ENCODE results near the gene MRAP2. TPM values are rescaled to one million over a fixed set of nuclear protein-coding genes. Genes with fewer than 3 reads are reported as not detected.
"Not testable (repeated sequence)": the region's sequence is repeated elsewhere in the genome, so short reads cannot be mapped to it uniquely, and the experiment has no call there.

Gene MRAP2
- total RNA-seq, 4 donors from 2014 or later = 2.2 to 7.6 (median 4.4) TPM

DNA sequence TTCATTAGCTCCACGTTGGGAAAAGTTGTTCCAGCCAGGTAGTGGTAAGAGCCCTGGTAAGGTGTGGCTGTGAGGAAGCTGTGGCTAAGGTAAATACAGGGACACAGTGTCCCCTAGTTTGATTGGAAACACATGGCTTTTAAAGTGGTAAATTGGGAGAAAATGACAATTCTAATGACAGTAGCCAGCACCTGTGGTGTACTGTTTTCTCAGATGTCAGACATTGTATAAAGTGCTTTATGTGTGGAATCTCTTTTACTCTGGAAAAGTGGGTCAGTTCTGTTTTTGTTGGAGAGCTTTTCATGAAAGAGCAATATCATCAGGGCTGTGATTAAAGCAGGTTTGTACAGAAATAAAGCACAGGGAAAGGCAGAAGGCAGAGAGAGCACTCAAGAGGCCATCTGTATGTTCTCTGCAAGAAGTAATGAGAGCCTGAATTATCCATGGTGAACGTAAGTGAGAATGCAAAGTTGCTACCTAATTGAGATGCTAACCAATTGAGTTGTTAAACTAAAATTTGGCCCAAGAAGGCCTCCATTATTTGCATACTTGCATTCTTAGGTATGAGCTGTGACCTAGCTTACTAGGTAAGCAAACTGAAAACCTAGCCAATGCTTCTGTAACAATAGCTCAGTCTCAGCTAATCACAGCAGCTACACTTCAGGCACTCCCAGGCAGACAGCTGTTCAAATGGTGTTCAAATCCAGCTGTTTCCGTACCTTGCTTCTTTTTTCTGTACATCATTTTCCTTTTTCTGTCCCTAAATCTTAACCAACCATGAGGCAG lies 28.2 kb downstream of the MRAP2 start:
- Histone ChIP-seq H3K27me3 (no peaks in the 10 kb centered on the region), H3K4me1 (peaks cover 0 to 10% (median 0%) of the 10 kb centered on the region in 4 donors), H3K27ac (no peak overlapping the region), H3K9me3 (no peaks in the 10 kb centered on the region), H3K36me3 (no peaks in the 10 kb centered on the region), H3K4me3 (no peak overlapping the region)
- TF ChIP-seq POLR2A (IDR thresholded peaks at IDR 0.05) (no peak), EP300 (IDR thresholded peaks at IDR 0.05) (no peak)
- TF ChIP-seq, protein P1, sequence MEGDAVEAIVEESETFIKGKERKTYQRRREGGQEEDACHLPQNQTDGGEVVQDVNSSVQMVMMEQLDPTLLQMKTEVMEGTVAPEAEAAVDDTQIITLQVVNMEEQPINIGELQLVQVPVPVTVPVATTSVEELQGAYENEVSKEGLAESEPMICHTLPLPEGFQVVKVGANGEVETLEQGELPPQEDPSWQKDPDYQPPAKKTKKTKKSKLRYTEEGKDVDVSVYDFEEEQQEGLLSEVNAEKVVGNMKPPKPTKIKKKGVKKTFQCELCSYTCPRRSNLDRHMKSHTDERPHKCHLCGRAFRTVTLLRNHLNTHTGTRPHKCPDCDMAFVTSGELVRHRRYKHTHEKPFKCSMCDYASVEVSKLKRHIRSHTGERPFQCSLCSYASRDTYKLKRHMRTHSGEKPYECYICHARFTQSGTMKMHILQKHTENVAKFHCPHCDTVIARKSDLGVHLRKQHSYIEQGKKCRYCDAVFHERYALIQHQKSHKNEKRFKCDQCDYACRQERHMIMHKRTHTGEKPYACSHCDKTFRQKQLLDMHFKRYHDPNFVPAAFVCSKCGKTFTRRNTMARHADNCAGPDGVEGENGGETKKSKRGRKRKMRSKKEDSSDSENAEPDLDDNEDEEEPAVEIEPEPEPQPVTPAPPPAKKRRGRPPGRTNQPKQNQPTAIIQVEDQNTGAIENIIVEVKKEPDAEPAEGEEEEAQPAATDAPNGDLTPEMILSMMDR (IDR thresholded peaks at IDR 0.05) = no peak
- 62 to 64% methylated on average over 3 of the region's 3 CpGs for WGBS, 2 donors
- DNase-seq (ENCODE audit: low spot score in 2 of 2) = no peak

DNA sequence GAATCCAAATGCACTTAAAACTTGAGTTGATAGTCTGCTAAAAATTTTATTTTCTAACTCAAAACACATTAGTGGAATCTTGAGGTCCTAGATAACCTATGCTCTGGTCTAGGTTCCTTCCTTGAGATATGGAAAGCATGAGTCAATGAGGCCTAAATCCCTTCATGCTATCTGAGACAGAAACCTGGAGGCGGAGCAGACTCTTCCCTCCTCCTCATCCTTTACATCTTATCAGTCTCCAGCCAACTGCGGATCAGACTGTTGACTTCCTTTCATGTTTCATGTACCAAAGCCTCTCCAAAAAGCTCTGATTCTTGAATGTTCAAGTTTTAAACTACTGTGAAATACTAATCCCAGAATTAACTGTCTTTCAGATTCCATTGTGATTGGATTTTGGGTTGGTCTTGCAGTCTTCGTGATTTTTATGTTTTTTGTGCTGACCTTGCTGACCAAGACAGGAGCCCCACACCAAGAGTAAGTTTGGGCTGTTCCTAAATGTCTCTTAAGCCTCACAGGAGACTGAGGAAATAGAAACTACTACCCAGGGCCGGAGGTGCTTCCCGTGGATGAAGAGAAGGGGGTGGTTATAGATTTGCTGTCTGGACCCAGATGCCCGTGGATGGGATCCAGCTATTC lies 29.1 kb downstream of the MRAP2 start:
- Histone ChIP-seq H3K4me1 (peaks cover 0 to 6% (median 0%) of the 10 kb centered on the region in 4 donors), H3K27ac (no peak overlapping the region), H3K36me3 (no peaks in the 10 kb centered on the region), H3K4me3 (no peak overlapping the region), H3K9me3 (no peaks in the 10 kb centered on the region), H3K27me3 (no peaks in the 10 kb centered on the region)
- DNase-seq (ENCODE audit: low spot score in 2 of 2) = no peak
- TF ChIP-seq, protein P1 (IDR thresholded peaks at IDR 0.05) = no peak
- TF ChIP-seq EP300 (IDR thresholded peaks at IDR 0.05) = no peak
- WGBS, 2 donors = 76 to 81% methylated on average over 6 of the region's 6 CpGs

DNA sequence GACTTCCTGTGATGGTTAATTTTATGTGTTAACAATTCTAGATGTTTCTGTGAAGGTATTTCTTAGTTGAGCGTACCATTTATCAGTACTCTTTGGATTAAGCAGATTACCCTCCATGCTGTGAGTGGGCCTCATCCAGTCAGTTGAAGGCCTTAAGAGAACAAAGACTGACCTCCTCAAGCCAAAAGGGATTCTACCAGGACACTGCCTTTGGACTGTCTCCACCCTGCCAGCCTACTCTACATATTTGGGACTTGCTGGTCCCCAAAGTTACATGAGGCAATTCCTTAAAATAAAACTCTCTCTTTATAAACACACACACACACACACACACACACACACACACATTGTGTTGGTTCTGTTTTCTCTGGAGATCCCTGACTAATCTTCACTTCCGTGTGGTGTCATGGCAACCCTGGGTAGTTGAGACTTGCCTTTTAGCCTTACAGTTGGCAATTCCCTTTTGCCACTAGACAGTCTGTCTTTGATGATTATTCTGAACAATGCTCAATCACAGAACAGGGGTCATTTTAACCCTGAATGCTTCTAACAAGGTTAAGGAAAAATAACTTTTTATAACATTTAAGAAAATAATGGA lies 32.2 kb downstream of the MRAP2 start:
- TF ChIP-seq, protein P1 (IDR thresholded peaks at IDR 0.05) = no peak
- no peak for TF ChIP-seq POLR2A (IDR thresholded peaks at IDR 0.05)
- H3K9me3 ChIP-seq = peaks cover 0 to 5% (median 0%) of the 10 kb centered on the region in 4 donors
- DNase-seq (ENCODE audit: low spot score in 2 of 2) = no peak
- no peaks in the 10 kb centered on the region for H3K27me3 ChIP-seq
- H3K4me1 ChIP-seq = peaks cover 0 to 4% (median 0%) of the 10 kb centered on the region in 4 donors
- H3K27ac ChIP-seq = no peak overlapping the region
- H3K4me3 ChIP-seq = no peak overlapping the region
- WGBS, 2 donors = 39 to 53% methylated on average over 2 of the region's 2 CpGs
- no peaks in the 10 kb centered on the region for H3K36me3 ChIP-seq

DNA sequence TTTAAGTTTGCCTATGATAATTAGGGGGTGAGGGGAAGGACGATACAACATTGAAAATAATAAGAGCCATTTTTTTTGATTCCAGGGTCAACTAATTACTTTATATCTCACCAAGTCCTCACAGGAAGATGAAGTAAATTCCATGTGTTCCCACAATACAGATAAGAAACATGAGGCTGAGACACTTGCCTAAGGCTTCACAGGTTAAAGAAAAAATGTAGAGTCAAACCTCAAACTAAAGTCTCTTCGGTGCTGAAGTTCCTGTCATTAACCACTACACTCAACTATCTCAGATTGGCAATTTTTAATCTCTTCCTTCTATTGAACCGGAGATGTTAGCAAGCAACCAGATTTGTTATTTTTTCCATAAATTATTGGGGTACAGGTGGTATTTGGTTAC lies 33.0 kb downstream of the MRAP2 start:
- TF ChIP-seq POLR2A (IDR thresholded peaks at IDR 0.05) = no peak
- TF ChIP-seq, protein P1 (IDR thresholded peaks at IDR 0.05) = no peak
- no peak for TF ChIP-seq EP300 (IDR thresholded peaks at IDR 0.05)
- Histone ChIP-seq H3K9me3 (peaks cover 0 to 10% (median 0%) of the 10 kb centered on the region in 4 donors), H3K27ac (no peak overlapping the region), H3K4me3 (no peak overlapping the region), H3K4me1 (peaks cover 0 to 4% (median 0%) of the 10 kb centered on the region in 4 donors), H3K36me3 (no peaks in the 10 kb centered on the region), H3K27me3 (no peaks in the 10 kb centered on the region)
- 80 to 88% methylated on average over 3 of the region's 3 CpGs for WGBS, 2 donors
- no peak for DNase-seq (ENCODE audit: low spot score in 2 of 2)

DNA sequence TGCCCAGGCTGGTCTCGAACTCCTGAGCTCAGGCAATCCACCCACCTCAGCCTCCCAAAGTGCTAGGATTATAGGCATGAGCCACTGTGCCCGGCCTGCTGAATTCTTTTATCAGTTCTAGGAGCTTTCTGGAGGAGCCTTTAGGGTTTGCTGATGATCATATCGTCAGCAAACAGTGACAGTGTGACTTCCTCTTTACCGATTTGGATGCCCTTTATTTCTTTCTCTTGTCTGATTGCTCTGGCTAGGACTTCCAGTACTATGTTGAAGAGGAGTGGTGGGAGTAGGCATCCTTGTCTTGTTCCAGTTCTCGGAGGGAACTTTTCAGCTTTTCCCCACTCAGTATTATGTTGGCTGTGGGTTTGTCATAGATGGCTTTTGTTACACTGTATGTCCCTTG lies 35.3 kb downstream of the MRAP2 start:
- 87 to 90% methylated on average over 5 of the region's 5 CpGs for WGBS, 2 donors
- not testable (repeated sequence) for H3K27me3 ChIP-seq; DNase-seq (ENCODE audit: low spot score in 2 of 2); H3K4me1 ChIP-seq; H3K27ac ChIP-seq; H3K4me3 ChIP-seq; H3K9me3 ChIP-seq; H3K36me3 ChIP-seq
